OCI-LY1 (cell line): ENCODE data around the gene MPP4.

ENCODE experiments used
- EZH2 ChIP-seq: fragments of 200-600 bp; sonication (generic), shearing (Covaris generic); IDR thresholded peaks from 2 replicates; pipeline ENCODE4 v1.8.0; 2017; ENCODE audit warnings: borderline replicate concordance, mixed run types, mild to moderate bottlenecking, antibody characterized with exemption, low read length, moderate library complexity, mixed read lengths
- TF ChIP-seq, protein P1 (sequence below): fragments of 200-600 bp; sonication (generic), shearing (Covaris generic); IDR thresholded peaks from 2 replicates; pipeline ENCODE4 v1.5.1; 2017; ENCODE audit warnings: mild to moderate bottlenecking, antibody characterized with exemption, low read length, moderate library complexity, mixed read lengths

DNA sequence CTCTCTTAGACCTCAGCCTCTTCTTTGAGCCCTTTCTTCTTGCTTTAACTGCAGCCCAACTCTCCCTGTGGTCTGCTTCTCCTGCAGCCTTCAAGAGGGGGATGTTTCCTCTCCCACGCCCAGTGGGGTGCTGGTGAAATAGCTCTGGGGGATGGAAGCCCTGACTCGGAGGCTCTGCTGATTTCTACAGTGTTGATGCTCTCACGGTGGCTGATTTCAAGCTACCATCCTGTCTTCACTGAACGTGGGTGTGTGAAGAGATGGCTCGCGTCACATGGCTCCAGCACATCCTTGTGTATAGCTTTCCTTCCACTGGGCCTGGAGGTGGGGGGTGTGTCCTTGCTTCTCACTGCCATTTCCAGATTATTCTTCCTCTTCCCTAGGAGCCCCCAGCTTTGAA lies 20.0 kb downstream of the MPP4 start:
- TF ChIP-seq, protein P1, sequence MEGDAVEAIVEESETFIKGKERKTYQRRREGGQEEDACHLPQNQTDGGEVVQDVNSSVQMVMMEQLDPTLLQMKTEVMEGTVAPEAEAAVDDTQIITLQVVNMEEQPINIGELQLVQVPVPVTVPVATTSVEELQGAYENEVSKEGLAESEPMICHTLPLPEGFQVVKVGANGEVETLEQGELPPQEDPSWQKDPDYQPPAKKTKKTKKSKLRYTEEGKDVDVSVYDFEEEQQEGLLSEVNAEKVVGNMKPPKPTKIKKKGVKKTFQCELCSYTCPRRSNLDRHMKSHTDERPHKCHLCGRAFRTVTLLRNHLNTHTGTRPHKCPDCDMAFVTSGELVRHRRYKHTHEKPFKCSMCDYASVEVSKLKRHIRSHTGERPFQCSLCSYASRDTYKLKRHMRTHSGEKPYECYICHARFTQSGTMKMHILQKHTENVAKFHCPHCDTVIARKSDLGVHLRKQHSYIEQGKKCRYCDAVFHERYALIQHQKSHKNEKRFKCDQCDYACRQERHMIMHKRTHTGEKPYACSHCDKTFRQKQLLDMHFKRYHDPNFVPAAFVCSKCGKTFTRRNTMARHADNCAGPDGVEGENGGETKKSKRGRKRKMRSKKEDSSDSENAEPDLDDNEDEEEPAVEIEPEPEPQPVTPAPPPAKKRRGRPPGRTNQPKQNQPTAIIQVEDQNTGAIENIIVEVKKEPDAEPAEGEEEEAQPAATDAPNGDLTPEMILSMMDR = no peak
- TF ChIP-seq EZH2 = no peak
